Activated CD4-positive, alpha-beta T cell treated with anti-CD3 and anti-CD28 coated beads, Interleukin-2, Interleukin-6, amounts not matched to agents 100 ng/mL and 50 ng/mL, durations not matched to agents 16 hours and 8 hours (primary cell): ENCODE data around the gene IVNS1ABP.
"Not testable (repeated sequence)": the region's sequence is repeated elsewhere in the genome, so short reads cannot be mapped to it uniquely, and the experiment has no call there.

Source experiments
- DNase-seq: peaks from one replicate; pipeline ENCODE4 v3.0.0-alpha.2; 2020

The IVNS1ABP gene

GRCh38 chr1:185291159-185291558, 25.9 kb downstream of the IVNS1ABP start:
- DNase-seq = no peak

GRCh38 chr1:185289880-185290279, 27.2 kb downstream of the IVNS1ABP start:
- DNase-seq = no peak

GRCh38 chr1:185288435-185288834, 28.6 kb downstream of the IVNS1ABP start:
- DNase-seq = no peak

GRCh38 chr1:185287451-185287850, 29.6 kb downstream of the IVNS1ABP start:
- no peak for DNase-seq

- no peak for DNase-seq
Measured at GRCh38 chr1:185284533-185285276, 32.3 kb downstream of the IVNS1ABP start.

GRCh38 chr1:185284116-185284515, 32.9 kb downstream of the IVNS1ABP start:
- no peak for DNase-seq

GRCh38 chr1:185281245-185281644, 35.8 kb downstream of the IVNS1ABP start:
- DNase-seq = peak; percentile 23

- no peak for DNase-seq
Measured at GRCh38 chr1:185280589-185280988, 36.5 kb downstream of the IVNS1ABP start.

- DNase-seq = no peak
Measured at GRCh38 chr1:185279571-185279970, 37.5 kb downstream of the IVNS1ABP start.

GRCh38 chr1:185271921-185272320, 45.1 kb downstream of the IVNS1ABP start:
- no peak for DNase-seq

- no peak for DNase-seq
Measured at GRCh38 chr1:185268352-185268751, 48.7 kb downstream of the IVNS1ABP start.

GRCh38 chr1:185267701-185268100, 49.3 kb downstream of the IVNS1ABP start:
- no peak for DNase-seq

GRCh38 chr1:185267301-185267700, 49.7 kb downstream of the IVNS1ABP start:
- no peak for DNase-seq

GRCh38 chr1:185265314-185265713, 51.7 kb downstream of the IVNS1ABP start:
- no peak for DNase-seq

GRCh38 chr1:185263780-185264179, 53.3 kb downstream of the IVNS1ABP start:
- DNase-seq = no peak

- DNase-seq = no peak
Measured at GRCh38 chr1:185263292-185263691, 53.8 kb downstream of the IVNS1ABP start.

GRCh38 chr1:185262151-185262550, 54.9 kb downstream of the IVNS1ABP start:
- DNase-seq = no peak

- DNase-seq = no peak
Measured at GRCh38 chr1:185260611-185261010, 56.4 kb downstream of the IVNS1ABP start.

GRCh38 chr1:185258676-185259075, 58.4 kb downstream of the IVNS1ABP start:
- no peak for DNase-seq

GRCh38 chr1:185257950-185258208, 59.2 kb downstream of the IVNS1ABP start:
- DNase-seq = no peak

GRCh38 chr1:185257116-185257949, 59.7 kb downstream of the IVNS1ABP start:
- DNase-seq = not testable (repeated sequence)

- not testable (repeated sequence) for DNase-seq
Measured at GRCh38 chr1:185255595-185255994, 61.4 kb downstream of the IVNS1ABP start.

- DNase-seq = not testable (repeated sequence)
Measured at GRCh38 chr1:185252404-185252803, 64.6 kb downstream of the IVNS1ABP start.

GRCh38 chr1:185251928-185252327, 65.1 kb downstream of the IVNS1ABP start:
- DNase-seq = not testable (repeated sequence)
